A549 (cell line): ENCODE measurements around the gene AFDN. TPM values are rescaled to one million over a fixed set of nuclear protein-coding genes. Genes with fewer than 3 reads are reported as not detected.

Source experiments
- ATAC-seq, 2 experiments: fragments of 200-7000 bp in 1 of 2; fragments of >200 bp in 1 of 2; cut with Nextera tagmentation in 1 of 2; cut with Tn5 transposase in 1 of 2; 3 replicates each; pipeline versions ENCODE4 v1.8.0 to v1.9.1; 2018 to 2020; ENCODE audit warnings: mild to moderate bottlenecking in 1 of 2, moderate library complexity in 1 of 2
- CTCF ChIA-PET: fragments of 300-600 bp; sonication (Branson Sonifier 250); formaldehyde crosslinking; extraction: SDS; loops from one replicate; lab custom pipeline; 2021; ENCODE audit warnings: antibody characterized with exemption, inconsistent platforms; lab: Yijun Ruan, JAX
- POLR2A ChIA-PET: fragments of 350-600 bp; formaldehyde crosslinking; extraction: SDS; loops from one replicate; lab custom pipeline; 2021; ENCODE audit warnings: antibody characterized with exemption, inconsistent platforms; lab: Yijun Ruan, JAX
- DNase-seq, 2 experiments: peaks; one replicate each; pipeline versions ENCODE4 v3.0.0 to v3.0.0-alpha.2; 2011 to 2016; ENCODE audit warnings: low read depth in 1 of 2, low spot score in 1 of 2
- FAIRE-seq: peaks from 2 replicates; lab custom pipeline; 2011; peaks lifted over from hg19 to GRCh38; lab: Jason Lieb, UNC
- H3K27ac ChIP-seq, 2 experiments: fragments of >200 bp; sonication (Bioruptor Twin); formaldehyde crosslinking; 3 replicates each; pipeline ENCODE4 v1.5.1; 2016 to 2017
- H3K4me1 ChIP-seq: fragments of >200 bp; sonication (Bioruptor Twin); formaldehyde crosslinking; 3 replicates; pipeline ENCODE4 v1.6.1; 2016
- H3K4me2 ChIP-seq: fragments of >200 bp; sonication (Bioruptor Twin); formaldehyde crosslinking; 3 replicates; pipeline ENCODE4 v1.6.1; 2016
- H3K4me3 ChIP-seq: fragments of >200 bp; sonication (Bioruptor Twin); formaldehyde crosslinking; 3 replicates; pipeline ENCODE4 v1.5.1; 2016
- H3K9me3 ChIP-seq: fragments of >200 bp; sonication (Bioruptor Twin); formaldehyde crosslinking; 3 replicates; pipeline ENCODE4 v1.6.1; 2016
- BCL3 ChIP-seq: fragments of >200 bp; sonication (Bioruptor Twin); formaldehyde crosslinking; IDR thresholded peaks from 3 replicates; pipeline ENCODE4 v1.6.1; 2016
- BHLHE40 ChIP-seq: IDR thresholded peaks from 2 replicates; pipeline ENCODE4 v1.6.1; 2012; ENCODE audit warnings: low read depth, low read length, inconsistent platforms
- CBX8 ChIP-seq: fragments of 200-600 bp; sonication (generic); IDR thresholded peaks from 2 replicates; pipeline ENCODE4 v1.6.1; 2016
- CHD2 ChIP-seq: fragments of 150-350 bp; IDR thresholded peaks from 2 replicates; pipeline ENCODE4 v1.6.1; 2014; ENCODE audit warnings: low read length; ENCODE audit not compliant: partially characterized antibody
- CHD4 ChIP-seq: fragments of 200-600 bp; sonication (generic); IDR thresholded peaks from 2 replicates; pipeline ENCODE4 v1.6.1; 2016; ENCODE audit warnings: antibody characterized with exemption, mild to moderate bottlenecking, borderline replicate concordance
- EHF ChIP-seq: fragments of 250-450 bp; sonication (Bioruptor Pico); IDR thresholded peaks from 2 replicates; pipeline ENCODE4 v1.5.0; 2020; ENCODE audit warnings: mild to moderate bottlenecking
- EHMT2 ChIP-seq: fragments of 200-600 bp; sonication (generic); IDR thresholded peaks from 2 replicates; pipeline ENCODE4 v1.6.1; 2016; ENCODE audit warnings: antibody characterized with exemption, low read depth, mild to moderate bottlenecking, moderate library complexity
- ELK1 ChIP-seq: fragments of 150-350 bp; IDR thresholded peaks from 2 replicates; pipeline ENCODE4 v1.6.1; 2014; ENCODE audit warnings: low read depth, mild to moderate bottlenecking, low read length
- EP300 ChIP-seq, 2 experiments: fragments of >200 bp; sonication (Bioruptor Twin); formaldehyde crosslinking; IDR thresholded peaks; 2 replicates in 1 of 2; 3 replicates in 1 of 2; pipeline ENCODE4 v1.6.1; 2016 to 2017
- ESRRA ChIP-seq: fragments of 150-350 bp; IDR thresholded peaks from 2 replicates; pipeline ENCODE4 v1.6.1; 2014; ENCODE audit warnings: mild to moderate bottlenecking, low read length, borderline replicate concordance
- FOSB ChIP-seq: fragments of 250-450 bp; sonication (Bioruptor Pico); IDR thresholded peaks from 2 replicates; pipeline ENCODE4 v1.5.0; 2020; ENCODE audit warnings: mild to moderate bottlenecking, moderate library complexity
- HES2 ChIP-seq: fragments of >200 bp; sonication (Bioruptor Twin); formaldehyde crosslinking; IDR thresholded peaks from 2 replicates; pipeline ENCODE4 v1.6.1; 2016
- KDM5A ChIP-seq: fragments of 200-600 bp; sonication (generic); IDR thresholded peaks from 2 replicates; pipeline ENCODE4 v1.6.1; 2016; ENCODE audit warnings: antibody characterized with exemption, mild to moderate bottlenecking
- MAX ChIP-seq: IDR thresholded peaks from 2 replicates; pipeline ENCODE4 v1.6.1; 2012
- MAZ ChIP-seq: fragments of 150-350 bp; IDR thresholded peaks from 2 replicates; pipeline ENCODE4 v1.6.1; 2014; ENCODE audit warnings: antibody characterized with exemption, low read depth, low read length, borderline replicate concordance
- NFE2L2 ChIP-seq: fragments of 150-350 bp; conservative IDR thresholded peaks from 2 replicates; pipeline ENCODE4 v1.6.1; 2014; ENCODE audit warnings: low read length
- NPAS2 ChIP-seq: fragments of 250-450 bp; sonication (Bioruptor Pico); IDR thresholded peaks from 2 replicates; pipeline ENCODE4 v1.8.0; 2022; ENCODE audit warnings: mild to moderate bottlenecking, moderate library complexity, borderline replicate concordance
- PBX3 ChIP-seq: IDR thresholded peaks from 2 replicates; pipeline ENCODE4 v1.6.1; 2012
- PHF8 ChIP-seq: fragments of 200-600 bp; sonication (generic); IDR thresholded peaks from 2 replicates; pipeline ENCODE4 v1.6.1; 2016; ENCODE audit warnings: low read depth, mild to moderate bottlenecking, antibody characterized with exemption, moderate library complexity, borderline replicate concordance
- POLR2A ChIP-seq: IDR thresholded peaks from 2 replicates; pipeline ENCODE4 v1.6.1; 2012; ENCODE audit warnings: mild to moderate bottlenecking, low read length
- POLR2AphosphoS2 ChIP-seq: conservative IDR thresholded peaks from 2 replicates; pipeline ENCODE4 v1.6.1; 2012; ENCODE audit warnings: low read length, improper control_type of control experiment, inconsistent platforms
- RAD21 ChIP-seq, 2 experiments: fragments of >200 bp in 1 of 2; sonication (Bioruptor Twin) in 1 of 2; formaldehyde crosslinking in 1 of 2; IDR thresholded peaks in 1 of 2; conservative IDR thresholded peaks in 1 of 2; 2 replicates in 1 of 2; 3 replicates in 1 of 2; pipeline ENCODE4 v1.6.1; 2012 to 2018; ENCODE audit warnings: inconsistent platforms in 1 of 2
- RARB ChIP-seq: fragments of 250-450 bp; sonication (Bioruptor Pico); IDR thresholded peaks from 2 replicates; pipeline ENCODE4 v1.8.0; 2021; ENCODE audit warnings: mild to moderate bottlenecking, moderate library complexity
- RCOR1 ChIP-seq: fragments of 150-350 bp; IDR thresholded peaks from 2 replicates; pipeline ENCODE4 v1.6.1; 2014; ENCODE audit warnings: antibody characterized with exemption, low read length, low read depth
- TP53 ChIP-seq: fragments of 250-450 bp; sonication (Bioruptor Pico); IDR thresholded peaks from 2 replicates; pipeline ENCODE4 v1.5.0; 2021; ENCODE audit warnings: mild to moderate bottlenecking, moderate library complexity
- USF2 ChIP-seq: fragments of 450-650 bp; IDR thresholded peaks from 2 replicates; pipeline ENCODE4 v1.6.1; 2014; ENCODE audit warnings: antibody characterized with exemption
- WGBS: methylation state at CpG from one replicate; pipeline ENCODE4 v1.1.6; 2017; ENCODE audit errors: missing lambda C conversion rate; 5-methylcytosine and 5-hydroxymethylcytosine counted together
- polyA plus RNA-seq, 4 experiments: library from polyadenylated mRNA; depleted of rRNA in 3 of 4; stranded (reverse); fragments of >200 nt; fragmentation: RNase III in 1 of 4; extraction: RNeasy Plus Mini Kit Qiagen cat#74134 plus additional on column Dnase treatment in 1 of 4; gene quantifications; 2 replicates in 3 of 4; 3 replicates in 1 of 4; pipeline ENCODE4 v1.2.3, GENCODE V29; 2011 to 2017

Gene AFDN
- polyA plus RNA-seq, 2 of the 4 experiments (the other 2 are of a cell fraction): 17.5 to 40.8 TPM

GRCh38 chr6:167936051-167936450 is 109.3 kb downstream of the AFDN start:
- Histone ChIP-seq H3K27ac (no peak overlapping the region), H3K4me1 (peaks cover 28% of the 10 kb centered on the region), H3K4me3 (no peak overlapping the region), H3K9me3 (no peaks in the 10 kb centered on the region), H3K4me2 (no peak overlapping the region)
- no peak for ATAC-seq
- no peak for FAIRE-seq
- no peak for DNase-seq
- ChIA-PET CTCF (no interaction called here), POLR2A (no interaction called here)
- WGBS: 88% methylated on average over 2 of the region's 2 CpGs
- TF ChIP-seq EHF (CRISPR knock-in tag) (no peak), ESRRA (no peak), NFE2L2 (no peak), MAX (no peak), RCOR1 (no peak), CHD4 (no peak), RAD21 (conservative IDR thresholded peaks at IDR 0.05 in 1 of 2, IDR thresholded peaks at IDR 0.05 in 1 of 2) (no peak), EHMT2 (no peak), POLR2A (no peak), PBX3 (no peak), CBX8 (no peak), BHLHE40 (no peak)

- H3K9me3 ChIP-seq: no peaks in the 10 kb centered on the region
- no peak for DNase-seq
- 96% methylated on average over 2 of the region's 2 CpGs for WGBS
- peaks cover 20% of the 10 kb centered on the region for H3K4me1 ChIP-seq
- no peak overlapping the region for H3K27ac ChIP-seq
- no peak overlapping the region for H3K4me2 ChIP-seq
- no peak for ATAC-seq
- no peak overlapping the region for H3K4me3 ChIP-seq
- TF ChIP-seq MAZ (no peak), NPAS2 (CRISPR knock-in tag) (no peak), ESRRA (no peak), RARB (CRISPR knock-in tag) (no peak), RCOR1 (no peak), HES2 (no peak), BCL3 (no peak), PHF8 (no peak), TP53 (CRISPR knock-in tag) (no peak), ELK1 (no peak), CHD2 (no peak), POLR2A (no peak), POLR2AphosphoS2 (no peak), KDM5A (no peak), USF2 (no peak), FOSB (CRISPR knock-in tag) (no peak), EP300 (IDR thresholded peaks at IDR 0.05) (no peak)
- ChIA-PET POLR2A (no interaction called here), CTCF (interaction anchor here (1.0 kb wide), 1 partner anchor 38 kb away, joined by 3 read pairs; no protein-coding TSS in a partner anchor)
- no peak for FAIRE-seq
Measured at GRCh38 chr6:167937301-167937700, 110.6 kb downstream of the AFDN start.
